Heart right ventricle (tissue), 16 donors: Measurements from ENCODE around the gene PCMT1. TPM values are rescaled to one million over a fixed set of nuclear protein-coding genes. Genes with fewer than 3 reads are reported as not detected.

Source experiments
- ATAC-seq, 8 donors: fragments of 200-7000 bp; cut with Tn5 transposase; one replicate each; pipeline ENCODE4 v1.9.1; 2020; ENCODE audit warnings: mild to moderate bottlenecking in 8 of 8, moderate library complexity in 8 of 8, moderate number of reproducible peaks in 1 of 8
- DNase-seq, 2 donors: peaks; one replicate each; pipeline ENCODE4 v3.0.0-alpha.2; 2020
- H3K27ac ChIP-seq, 10 donors: fragments of 200-600 bp; sonication (generic) in 2 of 10; one replicate each; pipeline versions ENCODE4 v1.5.0 to v1.8.0; 2020 to 2022; ENCODE audit warnings: mild to moderate bottlenecking in 3 of 10
- H3K27me3 ChIP-seq, 7 donors: fragments of 200-600 bp; one replicate each; pipeline ENCODE4 v1.8.0; 2021 to 2022; ENCODE audit warnings: mild to moderate bottlenecking in 2 of 7
- H3K36me3 ChIP-seq, 9 donors: fragments of 200-600 bp; sonication (generic) in 1 of 9; one replicate each; pipeline versions ENCODE4 v1.5.0 to v1.8.0; 2020 to 2022; ENCODE audit warnings: mild to moderate bottlenecking in 2 of 9
- H3K4me1 ChIP-seq, 9 donors: fragments of 200-600 bp; sonication (generic) in 1 of 9; one replicate each; pipeline versions ENCODE4 v1.5.0 to v1.8.0; 2020 to 2022; ENCODE audit warnings: mild to moderate bottlenecking in 4 of 9
- H3K4me3 ChIP-seq, 10 donors: fragments of 200-600 bp; sonication (generic) in 2 of 10; one replicate each; pipeline versions ENCODE4 v1.5.0 to v1.8.0; 2020 to 2022; ENCODE audit warnings: mild to moderate bottlenecking in 7 of 10, moderate library complexity in 2 of 10
- H3K9me3 ChIP-seq, 11 donors: fragments of 200-600 bp in 10 of 11; sonication (generic) in 2 of 11; one replicate each; pipeline versions ENCODE4 v1.5.0 to v1.8.0; 2013 to 2022; ENCODE audit warnings: mild to moderate bottlenecking in 2 of 11, control low read depth in 1 of 11, moderate library complexity in 1 of 11
- WGBS, 2 donors: extraction: QIAGEN DNeasy Blood & Tissue Kit; methylation state at CpG; one replicate each; pipeline ENCODE4 v1.1.7; 2013; ENCODE audit warnings: inconsistent platforms in 1 of 2; 5-methylcytosine and 5-hydroxymethylcytosine counted together
- intact Hi-C, 10 donors: fragments of 100-400 bp; cut with DNase I; formaldehyde crosslinking; loops; one replicate each; pipeline versions ENCODE4 v1.11.1 to v1.14.2; 2022
- polyA plus RNA-seq, 2 donors: library from polyadenylated mRNA; stranded (reverse); fragments of 200-250 nt; gene quantifications; one replicate each; pipeline ENCODE4 v1.2.3, GENCODE V29; 2013
- total RNA-seq, 10 donors: library from RNA; stranded (reverse); fragmentation: NEBNext Ultra II Directional in 3 of 10; extraction: Animal tissue kit (Norgen Biotek cat#: 25700) in 3 of 10; gene quantifications; one replicate each; pipeline versions ENCODE4 v1.2.1 to v1.2.4, GENCODE V29; 2021 to 2023
- TF ChIP-seq, protein P1 (sequence below), 9 donors: fragments of 200-600 bp; sonication (generic) in 2 of 9; IDR thresholded peaks; one replicate each; pipeline versions ENCODE4 v1.5.0 to v1.8.0; 2021 to 2022; ENCODE audit warnings: antibody characterized with exemption in 9 of 9, mild to moderate bottlenecking in 5 of 9, moderate library complexity in 1 of 9
- donor health status: Arrhythmogenic right ventricular cardiomyopathy.
- donor health status: ischemic (EF 13 %, LVEDD 7.1; RV severe dilation, severe dysfunction).
- donor health status: healthy with polysubstance abuse.
- donor health status: DM: no; HTN: yes; CAD: no.
- donor health status: DM: no; HTN: no; CAD: no.
- donor health status: ischemic (EF 25% LVEDD 6.9; RV normal size, moderate dysfunction).
- donor health status: ischemic (EF 25% LVEDD 5.7; RV mildly dilated, moderate dysfunction).
- donor health status: healthy.
- donor health status: DM: yes; HTN: yes; CAD: no.
- donor health status: Ischemic cardiomyopathy.
- donor health status: ischemic (EF 35%, LVEDD 5.7; RV mildly dilated, moderate dysfunction).
- donor health status: nonischemic (EF 11% LVEDD 7.7; RV severe dilation, severe dysfunction).
- donor health status: DM: yes; HTN: yes; CAD: no.
- donor health status: PGD.
- donor health status: ischemic (EF 29% LVEDD 5.4; RV normal size, mild dysfunction).
- donor health status: nonischemic (EF 23%, LVEDD 6.1; RV moderate dilation, normal function).

The PCMT1 gene
- total and polyA plus RNA-seq, 12 donors = 33.3 to 178 (median 151) TPM

- Histone ChIP-seq H3K27me3 (no peaks in the 10 kb centered on the region), H3K4me1 (peaks cover 0 to 14% (median 6%) of the 10 kb centered on the region in 9 donors), H3K36me3 (peaks cover 0 to 16% (median 0%) of the 10 kb centered on the region in 9 donors), H3K4me3 (no peak overlapping the region), H3K9me3 (no peaks in the 10 kb centered on the region), H3K27ac (no peak overlapping the region)
- intact Hi-C loops = no loop called here
- 71 to 74% methylated on average over 6 of the region's 6 CpGs for WGBS, 2 donors
- DNase-seq (no peak), ATAC-seq (no peak)
- TF ChIP-seq, protein P1, sequence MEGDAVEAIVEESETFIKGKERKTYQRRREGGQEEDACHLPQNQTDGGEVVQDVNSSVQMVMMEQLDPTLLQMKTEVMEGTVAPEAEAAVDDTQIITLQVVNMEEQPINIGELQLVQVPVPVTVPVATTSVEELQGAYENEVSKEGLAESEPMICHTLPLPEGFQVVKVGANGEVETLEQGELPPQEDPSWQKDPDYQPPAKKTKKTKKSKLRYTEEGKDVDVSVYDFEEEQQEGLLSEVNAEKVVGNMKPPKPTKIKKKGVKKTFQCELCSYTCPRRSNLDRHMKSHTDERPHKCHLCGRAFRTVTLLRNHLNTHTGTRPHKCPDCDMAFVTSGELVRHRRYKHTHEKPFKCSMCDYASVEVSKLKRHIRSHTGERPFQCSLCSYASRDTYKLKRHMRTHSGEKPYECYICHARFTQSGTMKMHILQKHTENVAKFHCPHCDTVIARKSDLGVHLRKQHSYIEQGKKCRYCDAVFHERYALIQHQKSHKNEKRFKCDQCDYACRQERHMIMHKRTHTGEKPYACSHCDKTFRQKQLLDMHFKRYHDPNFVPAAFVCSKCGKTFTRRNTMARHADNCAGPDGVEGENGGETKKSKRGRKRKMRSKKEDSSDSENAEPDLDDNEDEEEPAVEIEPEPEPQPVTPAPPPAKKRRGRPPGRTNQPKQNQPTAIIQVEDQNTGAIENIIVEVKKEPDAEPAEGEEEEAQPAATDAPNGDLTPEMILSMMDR (IDR thresholded peaks at IDR 0.05) = no peak
Measured at GRCh38 chr6:149854532-149854931, 105.0 kb downstream of the PCMT1 start.

GRCh38 chr6:149855040-149855654 is 105.6 kb downstream of the PCMT1 start:
- no peak for ATAC-seq
- no peaks in the 10 kb centered on the region for H3K9me3 ChIP-seq
- WGBS, 2 donors = 84 to 86% methylated on average over 5 of the region's 5 CpGs
- no peak for DNase-seq
- H3K4me3 ChIP-seq = no peak overlapping the region
- no peaks in the 10 kb centered on the region for H3K27me3 ChIP-seq
- TF ChIP-seq, protein P1 (IDR thresholded peaks at IDR 0.05) = no peak
- peaks cover 0 to 14% (median 0%) of the 10 kb centered on the region in 9 donors for H3K36me3 ChIP-seq
- peaks cover 0 to 14% (median 6%) of the 10 kb centered on the region in 9 donors for H3K4me1 ChIP-seq
- H3K27ac ChIP-seq = no peak overlapping the region
- intact Hi-C loops = no loop called here

DNA sequence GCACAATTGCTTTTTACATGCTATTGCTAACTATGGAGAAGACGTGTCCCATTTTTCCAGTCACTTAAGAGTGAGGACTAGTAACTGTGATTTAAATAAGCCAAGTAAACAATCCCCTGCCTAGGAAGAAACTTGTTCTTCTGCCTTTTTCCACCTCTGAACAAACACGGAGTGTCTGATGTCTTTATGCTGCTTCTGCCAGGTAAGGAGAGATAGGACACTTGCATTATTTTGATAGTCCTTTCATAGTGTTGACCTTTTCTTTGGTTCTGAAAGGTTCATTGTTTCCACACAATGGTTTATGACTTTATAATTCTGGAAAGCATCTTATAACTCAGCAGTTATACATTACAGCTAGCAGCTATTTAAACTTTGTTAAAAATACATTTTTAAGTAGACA is 106.2 kb downstream of the PCMT1 start:
- H3K9me3 ChIP-seq = no peaks in the 10 kb centered on the region
- intact Hi-C loops = no loop called here
- 84 to 85% methylated on average over 2 of the region's 2 CpGs for WGBS, 2 donors
- peaks cover 0 to 14% (median 6%) of the 10 kb centered on the region in 9 donors for H3K4me1 ChIP-seq
- peaks cover 0 to 9% (median 0%) of the 10 kb centered on the region in 9 donors for H3K36me3 ChIP-seq
- no peak overlapping the region for H3K27ac ChIP-seq
- H3K27me3 ChIP-seq = no peaks in the 10 kb centered on the region
- DNase-seq (no peak), ATAC-seq (no peak)
- H3K4me3 ChIP-seq = no peak overlapping the region
- TF ChIP-seq, protein P1 (IDR thresholded peaks at IDR 0.05) = no peak

DNA sequence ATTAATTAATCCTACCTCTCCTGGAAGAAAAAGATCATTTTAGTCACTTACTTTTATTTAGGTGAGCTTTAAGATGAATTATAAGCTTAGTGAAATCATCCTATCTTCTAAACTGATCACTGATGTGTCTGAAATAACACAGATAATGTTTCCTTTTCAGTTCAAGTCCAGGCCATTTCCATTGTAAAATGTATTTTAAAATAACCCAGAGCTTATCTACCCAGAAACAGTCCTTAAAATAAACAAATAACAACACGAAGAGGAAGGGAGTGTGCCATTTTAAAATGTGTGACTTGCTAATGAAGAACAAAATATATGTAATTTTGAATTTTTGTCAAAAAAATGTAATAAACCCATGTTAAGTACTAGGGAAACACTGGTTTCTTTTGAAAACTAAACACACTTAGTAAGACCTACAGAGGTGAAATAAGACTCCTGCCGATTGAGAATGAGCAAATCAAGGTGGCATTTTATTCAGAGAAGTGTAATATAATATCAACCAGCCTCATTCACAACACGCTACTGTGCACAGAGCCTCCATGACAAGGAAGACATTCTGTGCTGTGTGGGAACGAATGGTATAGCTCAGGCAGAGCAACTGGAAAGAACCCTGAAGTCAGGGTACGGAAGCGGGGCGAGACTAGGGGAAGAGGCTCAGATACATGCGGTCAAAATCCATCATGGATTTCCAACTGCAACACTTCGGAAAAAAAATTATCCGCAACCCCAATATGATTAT is 106.9 kb downstream of the PCMT1 start:
- Histone ChIP-seq H3K9me3 (no peaks in the 10 kb centered on the region), H3K4me1 (peaks cover 0 to 14% (median 7%) of the 10 kb centered on the region in 9 donors), H3K27me3 (no peaks in the 10 kb centered on the region), H3K36me3 (peaks cover 0 to 2% (median 0%) of the 10 kb centered on the region in 9 donors), H3K4me3 (no peak overlapping the region), H3K27ac (no peak overlapping the region)
- 79 to 86% methylated on average over 10 of the region's 10 CpGs for whole genome bisulfite sequencing, 2 donors
- ATAC-seq (no peak), DNase-seq (no peak)
- intact Hi-C loops = no loop called here
- TF ChIP-seq, protein P1 (IDR thresholded peaks at IDR 0.05) = no peak
